SK-N-SH treated with all-trans-retinoic acid at 6 μM for 48 hours (cell line): ENCODE results near the gene CCDC197.

Experiments used
- ATAC-seq: fragments of 200-7000 bp; cut with Tn5 transposase; 3 replicates; pipeline ENCODE4 v1.9.1; 2020; ENCODE audit warnings: mild to moderate bottlenecking, moderate library complexity
- CREB5 ChIP-seq: fragments of 250-450 bp; sonication (Bioruptor Pico); IDR thresholded peaks from 2 replicates; pipeline ENCODE4 v1.5.1; 2020; ENCODE audit warnings: low read depth, mild to moderate bottlenecking, moderate library complexity
- CSDC2 ChIP-seq: fragments of 250-450 bp; sonication (Bioruptor Pico); IDR thresholded peaks from 2 replicates; pipeline ENCODE4 v1.5.0; 2020; ENCODE audit warnings: mild to moderate bottlenecking, moderate library complexity
- CSRNP3 ChIP-seq: fragments of 250-450 bp; sonication (Bioruptor Pico); IDR thresholded peaks from 2 replicates; pipeline ENCODE4 v1.5.1; 2021; ENCODE audit warnings: mild to moderate bottlenecking, moderate library complexity
- ESRRG ChIP-seq: fragments of 250-450 bp; sonication (Bioruptor Pico); IDR thresholded peaks from 2 replicates; pipeline ENCODE4 v1.6.1; 2021; ENCODE audit warnings: mild to moderate bottlenecking
- GLIS3 ChIP-seq: fragments of 250-450 bp; sonication (Bioruptor Pico); IDR thresholded peaks from 2 replicates; pipeline ENCODE4 v1.5.0; 2020; ENCODE audit warnings: mild to moderate bottlenecking, moderate library complexity
- ISL1 ChIP-seq: fragments of 250-450 bp; sonication (Bioruptor Pico); IDR thresholded peaks from 2 replicates; pipeline ENCODE4 v2.1.2; 2022; ENCODE audit warnings: mild to moderate bottlenecking, moderate library complexity
- POU6F1 ChIP-seq: fragments of 250-450 bp; sonication (Bioruptor Pico); IDR thresholded peaks from 2 replicates; pipeline ENCODE4 v1.8.0; 2021; ENCODE audit warnings: low read depth, mild to moderate bottlenecking, moderate library complexity, borderline replicate concordance
- PPARA ChIP-seq: fragments of 250-450 bp; sonication (Bioruptor Pico); IDR thresholded peaks from 2 replicates; pipeline ENCODE4 v1.5.0; 2020; ENCODE audit warnings: mild to moderate bottlenecking, borderline replicate concordance
- RARB ChIP-seq: fragments of 250-450 bp; sonication (Bioruptor Pico); IDR thresholded peaks from 2 replicates; pipeline ENCODE4 v1.8.0; 2021; ENCODE audit warnings: mild to moderate bottlenecking, moderate library complexity
- SNAI2 ChIP-seq: fragments of 250-450 bp; sonication (Bioruptor Pico); IDR thresholded peaks from 2 replicates; pipeline ENCODE4 v1.5.0; 2020; ENCODE audit warnings: mild to moderate bottlenecking, moderate library complexity
- TCF4 ChIP-seq: fragments of 250-450 bp; sonication (Bioruptor Pico); IDR thresholded peaks from 2 replicates; pipeline ENCODE4 v1.8.0; 2021; ENCODE audit warnings: mild to moderate bottlenecking, moderate library complexity, borderline replicate concordance
- TOX ChIP-seq: fragments of 250-450 bp; sonication (Bioruptor Pico); IDR thresholded peaks from 2 replicates; pipeline ENCODE4 v1.8.0; 2021; ENCODE audit warnings: mild to moderate bottlenecking, moderate library complexity, borderline replicate concordance
- ZC3H10 ChIP-seq: fragments of 250-450 bp; sonication (Bioruptor Pico); IDR thresholded peaks from 2 replicates; pipeline ENCODE4 v1.5.1; 2021; ENCODE audit warnings: mild to moderate bottlenecking, moderate library complexity
- ZFP3 ChIP-seq: fragments of 250-450 bp; sonication (Bioruptor Pico); IDR thresholded peaks from 2 replicates; pipeline ENCODE4 v1.5.0; 2020; ENCODE audit warnings: mild to moderate bottlenecking, moderate library complexity
- ZFP30 ChIP-seq: fragments of 450-650 bp; formaldehyde crosslinking; IDR thresholded peaks from 2 replicates; pipeline ENCODE4 v1.5.0; 2022; ENCODE audit warnings: mild to moderate bottlenecking, moderate library complexity
- ZNF565 ChIP-seq: fragments of 450-650 bp; formaldehyde crosslinking; conservative IDR thresholded peaks from 2 replicates; pipeline ENCODE4 v1.5.0; 2020; ENCODE audit warnings: low read depth, mild to moderate bottlenecking, moderate library complexity
- ZNF70 ChIP-seq: fragments of 450-650 bp; formaldehyde crosslinking; IDR thresholded peaks from 2 replicates; pipeline ENCODE4 v1.5.0; 2020; ENCODE audit warnings: mild to moderate bottlenecking, moderate library complexity
- ZNF8 ChIP-seq: fragments of 450-650 bp; formaldehyde crosslinking; IDR thresholded peaks from 2 replicates; pipeline ENCODE4 v1.5.0; 2020; ENCODE audit warnings: mild to moderate bottlenecking, moderate library complexity
- TF ChIP-seq, protein P1 (sequence below): fragments of 250-450 bp; sonication (Bioruptor Pico); IDR thresholded peaks from 2 replicates; pipeline ENCODE4 v1.8.0; 2020; ENCODE audit warnings: mild to moderate bottlenecking, moderate library complexity, borderline replicate concordance
- TF ChIP-seq, protein P2 (sequence below): fragments of 250-450 bp; sonication (Bioruptor Pico); IDR thresholded peaks from 2 replicates; pipeline ENCODE4 v1.5.0; 2020; ENCODE audit warnings: mild to moderate bottlenecking, moderate library complexity

CCDC197 gene

DNA sequence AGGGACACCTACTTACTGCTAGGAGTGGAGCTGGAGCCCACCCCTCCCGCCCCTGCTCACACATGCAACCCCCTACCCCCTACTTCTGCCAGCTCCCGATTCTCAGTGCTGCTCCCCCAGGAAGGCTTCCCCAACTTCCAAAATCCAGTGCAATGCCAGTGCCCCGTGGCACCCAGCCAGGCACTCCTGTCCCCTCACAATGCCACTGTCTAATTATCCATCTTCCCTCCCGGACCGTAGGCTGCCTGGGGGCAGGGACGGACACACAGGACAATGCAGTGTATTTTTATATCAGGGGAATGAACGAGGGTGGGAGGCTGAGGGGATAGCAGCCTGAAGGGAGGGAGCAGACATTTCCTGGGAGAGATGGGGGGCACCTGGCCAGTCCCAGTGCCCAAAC lies 41.4 kb downstream of the CCDC197 start:
- no peak for ATAC-seq
- TF ChIP-seq RARB (CRISPR knock-in tag) = no peak
- no peak for TF ChIP-seq PPARA
- no peak for TF ChIP-seq POU6F1 (CRISPR knock-in tag)
- TF ChIP-seq TOX (CRISPR knock-in tag) = no peak
- no peak for TF ChIP-seq ISL1 (CRISPR knock-in tag)
- no peak for TF ChIP-seq ZFP3 (CRISPR knock-in tag)
- no peak for TF ChIP-seq ZC3H10 (CRISPR knock-in tag)
- TF ChIP-seq SNAI2 (CRISPR knock-in tag) = no peak
- no peak for TF ChIP-seq TCF4 (CRISPR knock-in tag)
- TF ChIP-seq GLIS3 (CRISPR knock-in tag) = no peak
- no peak for TF ChIP-seq ZFP30
- TF ChIP-seq CREB5 (CRISPR knock-in tag) = no peak
- TF ChIP-seq ZNF565 = no peak

- TF ChIP-seq CSRNP3 (CRISPR knock-in tag) (no peak), ZC3H10 (CRISPR knock-in tag) (no peak), GLIS3 (CRISPR knock-in tag) (no peak), CREB5 (CRISPR knock-in tag) (no peak), RARB (CRISPR knock-in tag) (no peak)
- no peak for ATAC-seq
Observed at GRCh38 chr14:94038921-94039629, 42.0 kb downstream of the CCDC197 start.

DNA sequence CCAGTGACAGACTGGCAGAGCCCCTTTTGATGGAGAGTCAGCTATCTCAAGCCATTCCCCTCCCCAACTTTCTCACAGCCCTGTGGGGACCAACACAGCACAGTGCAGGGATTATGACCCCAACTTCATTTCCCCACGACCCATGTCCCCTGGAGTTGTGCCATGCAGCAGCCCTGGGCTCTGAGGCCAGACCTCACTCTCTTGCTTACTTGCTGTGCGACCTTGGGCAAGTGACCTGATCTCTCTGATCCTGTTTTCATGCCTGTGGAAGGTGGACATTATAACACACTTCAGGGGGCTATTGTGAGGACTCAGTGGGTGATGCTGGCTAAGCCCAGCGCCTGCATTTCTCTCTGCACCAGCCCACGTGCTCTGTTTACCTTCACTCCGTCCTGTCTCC lies 43.1 kb downstream of the CCDC197 start:
- TF ChIP-seq POU6F1 (CRISPR knock-in tag) (no peak), ISL1 (CRISPR knock-in tag) (no peak), TCF4 (CRISPR knock-in tag) (no peak), ESRRG (no peak), CSDC2 (CRISPR knock-in tag) (no peak), ZFP3 (CRISPR knock-in tag) (no peak), CSRNP3 (CRISPR knock-in tag) (no peak), ZNF8 (CRISPR knock-in tag) (no peak), PPARA (no peak), ZC3H10 (CRISPR knock-in tag) (no peak), ZNF565 (no peak), SNAI2 (CRISPR knock-in tag) (no peak), ZNF70 (CRISPR knock-in tag) (no peak), ZFP30 (no peak)
- TF ChIP-seq, protein P1, sequence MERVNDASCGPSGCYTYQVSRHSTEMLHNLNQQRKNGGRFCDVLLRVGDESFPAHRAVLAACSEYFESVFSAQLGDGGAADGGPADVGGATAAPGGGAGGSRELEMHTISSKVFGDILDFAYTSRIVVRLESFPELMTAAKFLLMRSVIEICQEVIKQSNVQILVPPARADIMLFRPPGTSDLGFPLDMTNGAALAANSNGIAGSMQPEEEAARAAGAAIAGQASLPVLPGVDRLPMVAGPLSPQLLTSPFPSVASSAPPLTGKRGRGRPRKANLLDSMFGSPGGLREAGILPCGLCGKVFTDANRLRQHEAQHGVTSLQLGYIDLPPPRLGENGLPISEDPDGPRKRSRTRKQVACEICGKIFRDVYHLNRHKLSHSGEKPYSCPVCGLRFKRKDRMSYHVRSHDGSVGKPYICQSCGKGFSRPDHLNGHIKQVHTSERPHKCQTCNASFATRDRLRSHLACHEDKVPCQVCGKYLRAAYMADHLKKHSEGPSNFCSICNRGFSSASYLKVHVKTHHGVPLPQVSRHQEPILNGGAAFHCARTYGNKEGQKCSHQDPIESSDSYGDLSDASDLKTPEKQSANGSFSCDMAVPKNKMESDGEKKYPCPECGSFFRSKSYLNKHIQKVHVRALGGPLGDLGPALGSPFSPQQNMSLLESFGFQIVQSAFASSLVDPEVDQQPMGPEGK (CRISPR knock-in tag) = no peak
- TF ChIP-seq, protein P2, sequence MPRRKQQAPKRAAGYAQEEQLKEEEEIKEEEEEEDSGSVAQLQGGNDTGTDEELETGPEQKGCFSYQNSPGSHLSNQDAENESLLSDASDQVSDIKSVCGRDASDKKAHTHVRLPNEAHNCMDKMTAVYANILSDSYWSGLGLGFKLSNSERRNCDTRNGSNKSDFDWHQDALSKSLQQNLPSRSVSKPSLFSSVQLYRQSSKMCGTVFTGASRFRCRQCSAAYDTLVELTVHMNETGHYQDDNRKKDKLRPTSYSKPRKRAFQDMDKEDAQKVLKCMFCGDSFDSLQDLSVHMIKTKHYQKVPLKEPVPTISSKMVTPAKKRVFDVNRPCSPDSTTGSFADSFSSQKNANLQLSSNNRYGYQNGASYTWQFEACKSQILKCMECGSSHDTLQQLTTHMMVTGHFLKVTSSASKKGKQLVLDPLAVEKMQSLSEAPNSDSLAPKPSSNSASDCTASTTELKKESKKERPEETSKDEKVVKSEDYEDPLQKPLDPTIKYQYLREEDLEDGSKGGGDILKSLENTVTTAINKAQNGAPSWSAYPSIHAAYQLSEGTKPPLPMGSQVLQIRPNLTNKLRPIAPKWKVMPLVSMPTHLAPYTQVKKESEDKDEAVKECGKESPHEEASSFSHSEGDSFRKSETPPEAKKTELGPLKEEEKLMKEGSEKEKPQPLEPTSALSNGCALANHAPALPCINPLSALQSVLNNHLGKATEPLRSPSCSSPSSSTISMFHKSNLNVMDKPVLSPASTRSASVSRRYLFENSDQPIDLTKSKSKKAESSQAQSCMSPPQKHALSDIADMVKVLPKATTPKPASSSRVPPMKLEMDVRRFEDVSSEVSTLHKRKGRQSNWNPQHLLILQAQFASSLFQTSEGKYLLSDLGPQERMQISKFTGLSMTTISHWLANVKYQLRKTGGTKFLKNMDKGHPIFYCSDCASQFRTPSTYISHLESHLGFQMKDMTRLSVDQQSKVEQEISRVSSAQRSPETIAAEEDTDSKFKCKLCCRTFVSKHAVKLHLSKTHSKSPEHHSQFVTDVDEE = no peak

More for the DNA sequence above, 43.1 kb downstream of the CCDC197 start:
- no peak for ATAC-seq
